CD4-positive, alpha-beta T cell (primary cell): Measurements from ENCODE around the gene KIF15. TPM values are rescaled to one million over a fixed set of nuclear protein-coding genes. Genes with fewer than 3 reads are reported as not detected.

ENCODE experiments used
- ATAC-seq: fragments of 200-7000 bp; cut with Tn5 transposase; one replicate; pipeline ENCODE4 v1.10.0; 2022; ENCODE audit warnings: mild to moderate bottlenecking; ENCODE audit not compliant: poor library complexity
- CTCF ChIA-PET: fragments of 350-600 bp; sonication (Branson Sonifier 250); formaldehyde crosslinking; loops from one replicate; lab custom pipeline; 2021; ENCODE audit warnings: antibody characterized with exemption, inconsistent platforms; lab: Charles Lee
- POLR2A ChIA-PET: fragments of 350-600 bp; sonication (Branson Sonifier 250); formaldehyde crosslinking; loops from one replicate; lab custom pipeline; 2021; ENCODE audit warnings: antibody characterized with exemption, inconsistent platforms; lab: Charles Lee
- DNase-seq, 14 experiments: peaks; one replicate each; pipeline ENCODE4 v3.0.0-alpha.2; 2013 to 2020; ENCODE audit warnings: mixed read lengths in 2 of 14
- H3K27ac ChIP-seq, 2 donors: one replicate each; pipeline versions ENCODE4 v1.5.1 to v1.7.0; 2013; ENCODE audit warnings: low read length in 2 of 2, low read depth in 1 of 2, mild to moderate bottlenecking in 1 of 2
- H3K27me3 ChIP-seq, 2 experiments: 1 replicate in 1 of 2; 2 replicates in 1 of 2; pipeline versions ENCODE4 v1.6.1 to v1.7.0; 2013; ENCODE audit warnings: low read length in 2 of 2, control low read depth in 1 of 2, mild to moderate bottlenecking in 1 of 2, moderate library complexity in 1 of 2; ENCODE audit not compliant: insufficient read depth in 2 of 2, control insufficient read depth in 1 of 2
- H3K36me3 ChIP-seq: one replicate; pipeline ENCODE4 v1.6.1; 2013; ENCODE audit warnings: low read length, control low read depth; ENCODE audit not compliant: insufficient read depth
- H3K4me1 ChIP-seq: one replicate; pipeline ENCODE4 v1.6.1; 2013; ENCODE audit warnings: low read length, control low read depth; ENCODE audit not compliant: insufficient read depth
- H3K4me3 ChIP-seq: one replicate; pipeline ENCODE4 v1.5.1; 2013; ENCODE audit warnings: mild to moderate bottlenecking, low read length, moderate library complexity
- H3K9me3 ChIP-seq, 2 experiments: 1 replicate in 1 of 2; 2 replicates in 1 of 2; pipeline versions ENCODE4 v1.6.1 to v1.7.0; 2013; ENCODE audit warnings: low read length in 2 of 2, mild to moderate bottlenecking in 2 of 2, control low read depth in 1 of 2, moderate library complexity in 1 of 2; ENCODE audit not compliant: control insufficient read depth in 1 of 2, insufficient read depth in 1 of 2
- H3K27ac Mint-ChIP-seq: one replicate; pipeline ENCODE4 v1.8.0; 2020; ENCODE audit warnings: mixed read lengths
- H3K27me3 Mint-ChIP-seq: one replicate; pipeline ENCODE4 v1.8.0; 2021; ENCODE audit warnings: mixed read lengths
- H3K36me3 Mint-ChIP-seq: one replicate; pipeline ENCODE4 v1.8.0; 2021; ENCODE audit warnings: low read depth, mixed read lengths
- H3K4me1 Mint-ChIP-seq: one replicate; pipeline ENCODE4 v1.8.0; 2021; ENCODE audit warnings: low read depth, mixed read lengths
- H3K4me3 Mint-ChIP-seq: one replicate; pipeline ENCODE4 v1.8.0; 2020; ENCODE audit warnings: mild to moderate bottlenecking, mixed read lengths
- H3K9me3 Mint-ChIP-seq: one replicate; pipeline ENCODE4 v1.8.0; 2020; ENCODE audit warnings: mixed read lengths
- intact Hi-C, 2 experiments: fragments of 100-400 bp; cut with DNase I in 1 of 2; cut with micrococcal nuclease in 1 of 2; formaldehyde crosslinking; loops; one replicate each; pipeline versions ENCODE4 v1.15.1 to v1.9.0; 2023 to 2025; cut with DNase I, micrococcal nuclease
- total RNA-seq, 174 experiments: library from RNA in 2 of 174; stranded (reverse) in 2 of 174; gene quantifications; one replicate each; pipeline ENCODE4 v1.2.3 and lab custom pipeline; 2021 to 2026
- TF ChIP-seq, protein P1 (sequence below): fragments of 200-600 bp; IDR thresholded peaks from one replicate; pipeline ENCODE4 v1.8.0; 2022; ENCODE audit warnings: antibody characterized with exemption, mild to moderate bottlenecking

Gene KIF15
- total RNA-seq, 2 experiments from 2014 or later: 0.08 to 0.11 TPM

DNA sequence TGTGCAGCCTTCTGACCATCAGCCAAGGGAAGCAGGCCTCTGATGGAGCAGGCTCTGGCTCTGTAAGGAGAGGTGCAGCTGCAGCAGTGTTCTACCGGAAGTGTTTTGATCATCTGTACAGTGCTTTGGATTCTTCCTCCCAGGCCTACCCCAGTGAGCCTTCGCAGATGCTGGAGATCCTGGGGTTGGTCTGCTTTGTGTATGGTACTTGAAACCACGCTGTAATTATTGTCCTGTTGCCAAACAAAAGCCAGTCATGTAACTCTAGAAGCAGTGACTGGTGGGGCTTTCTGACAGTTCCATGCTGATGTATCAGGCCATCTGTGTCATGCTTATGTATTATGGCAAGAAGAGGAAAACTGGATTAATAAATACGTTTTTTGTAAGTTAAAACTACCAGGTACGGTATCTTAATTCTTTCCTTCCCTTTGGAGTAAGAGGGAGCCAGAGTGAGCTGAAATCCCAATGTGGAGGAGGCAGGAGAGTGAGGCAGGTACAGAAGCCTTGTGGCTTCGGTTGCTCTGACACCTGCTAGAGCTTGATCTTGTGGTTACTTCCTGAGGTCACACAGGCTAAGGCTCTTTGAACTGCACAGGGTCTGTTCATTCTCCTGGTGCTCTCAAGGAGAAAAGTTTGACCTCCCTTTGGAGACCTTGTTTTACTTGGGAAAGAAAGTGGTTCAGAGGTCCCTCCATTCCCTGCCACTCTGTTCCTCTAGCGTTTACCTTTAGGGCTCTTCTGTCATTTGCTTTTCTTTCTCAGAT lies 103.9 kb downstream of the KIF15 start:
- H3K9me3 Mint-ChIP-seq: peaks cover 3% of the 10 kb centered on the region
- POLR2A ChIA-PET: interaction anchor here (0.8 kb wide), 1 partner anchor 542 kb away, joined by 3 read pairs; no protein-coding TSS in a partner anchor
- intact Hi-C loops: no loop called here
- peak overlapping the region; percentile 89 for H3K27ac Mint-ChIP-seq
- peak overlapping the region; percentile 72 for H3K4me3 Mint-ChIP-seq
- peak; percentile 13 for ATAC-seq
- CTCF ChIA-PET: no interaction called here
- DNase-seq: peak in 5 of 14 experiments; percentile 7 to 56 (median 37)
- Histone ChIP-seq H3K27me3 (no peaks in the 10 kb centered on the region), H3K4me3 (no peak overlapping the region), H3K27ac (peak overlapping the region in 1 of 2 donors; percentile 4), H3K36me3 (no peaks in the 10 kb centered on the region), H3K9me3 (no peaks in the 10 kb centered on the region), H3K4me1 (peaks cover 50% of the 10 kb centered on the region)
- H3K4me1 Mint-ChIP-seq: peaks cover 52% of the 10 kb centered on the region
- H3K27me3 Mint-ChIP-seq: no peaks in the 10 kb centered on the region
- TF ChIP-seq, protein P1, sequence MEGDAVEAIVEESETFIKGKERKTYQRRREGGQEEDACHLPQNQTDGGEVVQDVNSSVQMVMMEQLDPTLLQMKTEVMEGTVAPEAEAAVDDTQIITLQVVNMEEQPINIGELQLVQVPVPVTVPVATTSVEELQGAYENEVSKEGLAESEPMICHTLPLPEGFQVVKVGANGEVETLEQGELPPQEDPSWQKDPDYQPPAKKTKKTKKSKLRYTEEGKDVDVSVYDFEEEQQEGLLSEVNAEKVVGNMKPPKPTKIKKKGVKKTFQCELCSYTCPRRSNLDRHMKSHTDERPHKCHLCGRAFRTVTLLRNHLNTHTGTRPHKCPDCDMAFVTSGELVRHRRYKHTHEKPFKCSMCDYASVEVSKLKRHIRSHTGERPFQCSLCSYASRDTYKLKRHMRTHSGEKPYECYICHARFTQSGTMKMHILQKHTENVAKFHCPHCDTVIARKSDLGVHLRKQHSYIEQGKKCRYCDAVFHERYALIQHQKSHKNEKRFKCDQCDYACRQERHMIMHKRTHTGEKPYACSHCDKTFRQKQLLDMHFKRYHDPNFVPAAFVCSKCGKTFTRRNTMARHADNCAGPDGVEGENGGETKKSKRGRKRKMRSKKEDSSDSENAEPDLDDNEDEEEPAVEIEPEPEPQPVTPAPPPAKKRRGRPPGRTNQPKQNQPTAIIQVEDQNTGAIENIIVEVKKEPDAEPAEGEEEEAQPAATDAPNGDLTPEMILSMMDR: no peak
- H3K36me3 Mint-ChIP-seq: peaks cover 4% of the 10 kb centered on the region

DNA sequence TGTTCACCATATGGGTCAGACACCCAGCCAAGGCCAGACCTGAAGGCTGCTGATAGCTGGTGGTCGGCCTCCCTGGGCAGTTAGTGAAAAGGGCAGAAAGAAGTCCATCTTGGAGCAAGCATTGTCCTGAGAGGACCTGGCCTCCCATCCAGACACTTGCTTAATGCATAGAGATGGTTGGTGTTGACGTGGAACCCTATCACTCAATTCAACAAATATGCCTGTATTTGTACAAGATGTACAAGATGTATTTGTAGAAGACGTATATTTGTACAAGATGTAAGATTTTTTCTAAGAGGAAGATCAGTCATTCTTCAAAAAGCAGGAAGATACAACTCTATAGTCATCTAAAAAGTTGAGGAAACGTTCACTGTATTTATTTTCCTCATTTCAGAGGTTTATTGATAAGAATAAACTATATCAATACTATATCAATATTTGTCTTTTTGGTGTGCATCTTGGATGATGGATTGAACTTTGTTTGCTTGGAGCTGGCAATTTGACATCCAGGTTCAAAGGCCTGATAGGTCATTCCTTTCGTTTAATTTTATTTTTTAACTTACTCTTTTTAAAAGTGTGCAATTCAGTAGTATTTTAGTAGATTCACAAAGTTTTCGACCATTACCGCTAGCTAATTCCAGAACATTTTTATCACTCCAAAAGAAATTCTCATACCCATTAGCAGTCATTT lies 106.0 kb downstream of the KIF15 start:
- Histone ChIP-seq H3K27ac (no peak overlapping the region), H3K36me3 (no peaks in the 10 kb centered on the region), H3K27me3 (no peaks in the 10 kb centered on the region), H3K4me1 (peaks cover 38% of the 10 kb centered on the region), H3K9me3 (no peaks in the 10 kb centered on the region), H3K4me3 (no peak overlapping the region)
- ATAC-seq: no peak
- CTCF ChIA-PET: no interaction called here
- peaks cover 4% of the 10 kb centered on the region for H3K36me3 Mint-ChIP-seq
- DNase-seq: no peak
- peak overlapping the region; percentile 5 for H3K27ac Mint-ChIP-seq
- H3K27me3 Mint-ChIP-seq: no peaks in the 10 kb centered on the region
- H3K4me3 Mint-ChIP-seq: no peak overlapping the region
- H3K4me1 Mint-ChIP-seq: peaks cover 43% of the 10 kb centered on the region
- TF ChIP-seq, protein P1: no peak
- intact Hi-C loops: no loop called here
- peaks cover 3% of the 10 kb centered on the region for H3K9me3 Mint-ChIP-seq
- POLR2A ChIA-PET: interaction anchor here (0.6 to 1.5 kb wide), 2 partner anchors 357 to 529 kb away, joined by 3 read pairs; no protein-coding TSS in a partner anchor

DNA sequence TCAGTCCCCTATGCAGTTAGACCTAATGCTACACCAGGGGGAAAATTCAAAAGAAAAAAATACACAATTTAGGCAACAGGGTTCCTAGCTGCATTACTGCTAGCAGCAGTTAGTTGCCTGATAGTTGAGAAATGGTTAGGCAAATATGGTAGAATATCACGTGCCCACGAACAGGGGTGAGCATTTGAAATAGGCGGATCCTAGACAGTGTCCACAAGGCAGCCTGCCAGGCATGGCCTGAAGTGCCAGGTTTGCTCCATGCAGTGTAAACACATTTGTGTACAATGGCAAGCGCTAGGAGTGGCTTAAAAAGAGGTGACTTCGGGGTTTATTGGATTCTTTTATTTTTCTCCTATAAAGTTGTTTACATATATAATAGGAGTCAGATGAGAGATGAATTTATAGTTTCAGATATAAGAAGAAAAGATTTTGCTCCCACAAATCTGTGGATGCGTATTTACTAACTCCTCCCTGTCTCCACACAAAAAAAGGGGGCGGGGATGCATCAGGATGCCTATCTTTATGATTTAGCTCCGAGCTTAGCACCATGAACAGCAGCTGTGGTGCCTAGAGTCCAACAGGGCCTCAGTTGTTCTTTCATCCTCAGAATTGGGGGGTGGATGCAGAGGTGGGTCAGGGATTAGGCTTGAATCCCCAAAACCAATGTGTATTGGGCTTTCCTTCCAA lies 108.9 kb downstream of the KIF15 start:
- H3K9me3 Mint-ChIP-seq: peaks cover 3% of the 10 kb centered on the region
- intact Hi-C loops: no loop called here
- POLR2A ChIA-PET: no interaction called here
- Histone ChIP-seq H3K9me3 (no peaks in the 10 kb centered on the region), H3K27me3 (no peaks in the 10 kb centered on the region), H3K36me3 (no peaks in the 10 kb centered on the region), H3K27ac (no peak overlapping the region), H3K4me1 (peaks cover 20% of the 10 kb centered on the region), H3K4me3 (no peak overlapping the region)
- TF ChIP-seq, protein P1: no peak
- no peaks in the 10 kb centered on the region for H3K36me3 Mint-ChIP-seq
- no peak overlapping the region for H3K27ac Mint-ChIP-seq
- ATAC-seq (no peak), DNase-seq (no peak)
- peaks cover 14% of the 10 kb centered on the region for H3K4me1 Mint-ChIP-seq
- H3K4me3 Mint-ChIP-seq: no peak overlapping the region
- no peaks in the 10 kb centered on the region for H3K27me3 Mint-ChIP-seq
- CTCF ChIA-PET: no interaction called here
